D341Med (cell line): ENCODE measurements around the gene DAAM2.

Source experiments
- DNase-seq: peaks from one replicate; pipeline ENCODE4 v3.0.0; 2012; ENCODE audit warnings: low spot score

DAAM2 gene

DNA sequence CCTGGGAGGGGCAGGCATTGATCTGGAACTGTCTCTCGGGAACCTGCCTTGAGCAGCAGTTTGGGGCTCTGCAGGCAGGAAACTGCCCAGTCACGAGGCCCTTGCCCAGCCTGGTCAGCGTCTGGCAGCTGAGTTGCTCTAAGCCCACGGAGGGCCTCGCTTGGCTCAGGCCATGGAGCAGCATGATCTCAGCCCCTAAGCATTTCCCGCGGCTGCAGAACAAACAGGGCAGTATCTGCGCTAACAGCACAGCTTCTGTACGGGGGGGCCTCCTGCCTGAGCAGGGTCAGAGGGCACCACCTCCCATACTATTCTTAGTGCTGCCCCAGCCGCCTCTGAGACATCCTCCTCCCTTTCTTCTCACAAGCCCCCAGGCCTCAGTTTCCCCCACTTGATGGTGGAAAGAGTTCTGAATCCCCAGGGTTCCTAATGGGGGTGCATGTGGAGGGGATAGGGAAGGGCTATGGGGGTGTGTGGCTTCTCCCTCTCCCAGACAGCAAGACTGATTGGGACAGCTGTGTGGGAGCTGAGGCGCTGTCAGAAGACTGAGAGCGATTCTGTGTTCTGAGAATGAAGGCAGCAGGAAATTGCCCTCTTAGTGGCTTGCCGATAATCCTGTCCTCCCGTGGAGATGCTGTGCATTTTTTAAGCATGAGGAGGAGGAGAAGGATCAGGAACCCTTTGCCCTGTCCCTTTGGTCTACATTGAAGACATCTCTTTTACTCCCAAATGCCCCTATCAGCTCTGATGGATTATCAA is 95.7 kb downstream of the DAAM2 start:
- no peak for DNase-seq

DNA sequence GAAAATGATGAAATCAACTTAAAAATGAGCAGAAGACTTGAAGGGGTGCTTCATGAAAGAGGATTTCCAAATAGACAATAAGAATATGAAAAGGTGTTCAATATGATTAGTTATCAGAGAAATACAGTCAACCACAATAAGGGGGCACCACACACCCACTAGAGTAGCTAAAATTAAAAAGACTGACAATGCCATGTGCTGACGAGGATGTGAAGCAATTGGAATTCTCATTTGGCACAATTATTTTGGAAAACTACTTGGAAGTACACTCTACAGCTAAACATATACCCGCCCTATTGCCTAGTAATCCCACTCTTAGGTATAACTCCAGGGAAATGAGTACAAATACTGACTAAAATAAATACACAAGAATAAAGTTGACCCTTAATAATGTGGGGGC is 97.1 kb downstream of the DAAM2 start:
- DNase-seq: no peak

DNA sequence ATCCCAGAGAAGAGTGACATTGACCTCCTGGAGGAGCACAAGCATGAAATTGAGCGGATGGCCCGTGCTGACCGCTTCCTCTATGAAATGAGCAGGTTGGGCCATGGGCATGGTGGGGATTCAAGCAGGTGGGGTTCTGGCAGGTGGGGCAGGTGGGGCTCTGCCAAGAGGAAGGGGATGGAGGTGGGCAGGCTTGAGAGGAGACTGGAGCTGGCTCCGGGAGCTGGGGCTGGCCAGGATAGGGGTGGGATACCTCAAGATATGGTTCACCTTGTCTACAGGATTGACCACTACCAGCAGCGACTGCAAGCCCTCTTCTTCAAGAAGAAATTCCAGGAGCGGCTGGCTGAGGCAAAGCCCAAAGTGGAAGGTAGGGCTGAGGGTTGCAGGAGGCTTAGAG is 99.2 kb downstream of the DAAM2 start:
- DNase-seq: no peak

DNA sequence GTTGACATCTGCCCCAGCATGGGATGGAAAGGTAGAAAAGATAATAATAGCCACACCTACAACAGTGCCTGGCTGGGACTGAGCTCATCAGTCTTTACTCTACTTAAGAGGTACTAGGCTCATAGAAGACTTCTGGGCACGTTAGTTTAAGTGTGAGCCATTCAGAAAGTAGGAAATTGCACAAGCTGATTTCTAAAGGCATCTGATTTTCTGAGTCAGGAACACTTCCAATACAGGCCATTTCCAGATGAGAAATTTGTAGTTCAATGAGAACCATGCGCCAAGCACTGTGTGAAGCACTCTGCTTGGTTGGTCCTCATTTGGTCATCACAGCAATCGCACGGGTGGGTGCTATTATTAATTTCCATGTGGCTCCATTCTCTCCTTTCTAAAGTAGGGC is 99.8 kb downstream of the DAAM2 start:
- no peak for DNase-seq

DNA sequence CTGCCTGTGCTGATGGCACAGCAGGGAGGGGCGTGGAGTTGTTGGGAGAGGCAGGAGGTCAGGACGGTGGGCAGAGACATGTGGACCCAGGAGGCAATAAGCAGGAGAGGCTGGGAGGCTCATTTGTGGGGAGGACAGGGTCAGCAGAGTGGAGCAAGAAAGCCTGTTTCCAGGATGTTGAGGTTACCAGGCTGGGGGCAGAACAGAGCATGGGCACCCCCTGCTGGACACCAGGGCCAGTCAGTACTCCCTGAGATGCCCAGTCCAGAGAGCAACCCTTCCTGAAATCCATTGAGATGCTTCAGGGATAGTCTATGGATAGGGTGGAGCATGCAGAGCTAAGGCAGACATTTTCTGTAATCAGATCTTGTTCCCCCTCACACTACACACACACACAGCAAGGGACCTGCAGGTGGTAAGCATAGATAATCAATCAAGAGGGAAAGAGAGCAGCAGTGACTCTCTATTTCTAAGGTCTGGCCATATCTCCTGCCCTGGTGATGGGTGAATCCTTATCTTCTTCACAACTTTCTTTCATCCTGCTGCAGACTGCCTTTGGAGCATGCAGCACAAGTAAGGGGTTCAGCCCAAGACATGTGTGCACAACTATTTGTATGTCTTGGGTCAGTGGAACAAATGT is 100.4 kb downstream of the DAAM2 start:
- peak; percentile 64 for DNase-seq

DNA sequence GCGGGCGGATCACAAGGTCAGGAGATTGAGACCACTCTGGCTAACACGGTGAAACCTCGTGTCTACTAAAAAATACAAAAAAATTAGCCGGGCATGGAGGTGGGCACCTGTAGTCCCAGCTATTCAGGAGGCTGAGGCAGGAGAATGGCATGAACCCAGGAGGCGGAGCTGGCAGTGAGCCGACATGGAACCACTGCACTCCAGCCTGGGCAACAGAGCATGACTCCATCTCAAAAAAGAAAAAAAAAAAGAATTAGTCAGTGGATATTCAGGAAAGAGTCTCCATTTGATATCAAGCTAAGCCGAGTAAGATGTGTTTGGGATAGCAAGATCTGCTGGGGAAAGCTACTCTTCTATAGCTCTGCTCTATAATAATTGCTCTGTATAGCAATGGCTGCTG is 101.1 kb downstream of the DAAM2 start:
- DNase-seq: no peak

DNA sequence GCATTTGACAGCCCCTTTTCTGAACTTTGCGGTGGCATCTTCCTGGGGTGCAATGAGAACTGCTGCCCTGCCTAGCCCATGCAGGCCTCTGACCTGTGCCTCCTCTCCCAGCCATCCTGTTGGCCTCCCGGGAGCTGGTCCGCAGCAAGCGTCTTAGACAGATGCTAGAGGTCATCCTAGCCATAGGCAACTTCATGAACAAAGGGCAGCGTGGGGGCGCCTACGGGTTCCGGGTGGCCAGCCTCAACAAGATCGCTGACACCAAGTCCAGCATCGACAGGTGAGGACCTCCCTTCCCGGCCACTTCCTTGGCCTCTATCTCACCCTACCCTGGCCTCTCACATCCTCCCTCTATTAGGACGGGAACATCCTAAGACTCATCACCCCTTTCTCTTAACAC is 104.5 kb downstream of the DAAM2 start:
- no peak for DNase-seq

DNA sequence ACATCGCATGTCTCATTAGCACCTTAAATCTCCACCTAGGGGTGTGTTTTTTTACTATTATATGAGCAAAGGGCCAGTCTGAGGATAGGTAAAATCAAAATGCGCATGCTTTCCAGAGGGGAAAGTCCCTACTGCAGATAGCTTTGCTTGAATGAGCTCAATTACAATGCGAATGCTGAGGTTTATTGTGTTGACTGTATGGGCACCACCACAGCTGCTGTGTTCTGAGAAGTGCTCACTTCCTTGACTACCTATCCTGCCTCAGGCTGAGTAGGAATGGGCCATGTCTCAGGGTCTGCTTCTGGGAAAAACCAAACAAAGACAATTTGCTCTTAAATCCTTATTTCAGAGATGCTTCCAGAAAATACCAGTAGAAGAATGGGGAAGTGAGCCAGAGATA is 105.5 kb downstream of the DAAM2 start:
- no peak for DNase-seq

DNA sequence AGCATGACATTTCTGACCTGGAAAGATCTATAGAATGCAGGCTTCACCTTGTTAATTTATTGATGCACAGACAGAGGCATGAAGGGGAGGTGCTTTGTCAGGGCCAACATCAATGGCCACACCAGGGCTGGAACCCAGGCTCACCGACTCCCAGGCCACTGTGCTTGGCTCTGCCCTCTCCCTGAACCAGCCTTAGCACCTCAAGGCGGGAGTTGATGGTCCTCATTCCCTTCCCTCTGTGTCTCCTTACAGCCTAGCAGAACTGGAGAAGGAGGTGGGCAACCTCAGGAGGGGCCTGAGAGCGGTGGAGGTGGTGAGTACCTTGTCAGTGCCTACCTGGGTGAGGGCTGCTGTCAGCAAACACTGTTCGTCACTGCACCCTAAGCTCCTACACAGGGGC is 106.4 kb downstream of the DAAM2 start:
- no peak for DNase-seq

DNA sequence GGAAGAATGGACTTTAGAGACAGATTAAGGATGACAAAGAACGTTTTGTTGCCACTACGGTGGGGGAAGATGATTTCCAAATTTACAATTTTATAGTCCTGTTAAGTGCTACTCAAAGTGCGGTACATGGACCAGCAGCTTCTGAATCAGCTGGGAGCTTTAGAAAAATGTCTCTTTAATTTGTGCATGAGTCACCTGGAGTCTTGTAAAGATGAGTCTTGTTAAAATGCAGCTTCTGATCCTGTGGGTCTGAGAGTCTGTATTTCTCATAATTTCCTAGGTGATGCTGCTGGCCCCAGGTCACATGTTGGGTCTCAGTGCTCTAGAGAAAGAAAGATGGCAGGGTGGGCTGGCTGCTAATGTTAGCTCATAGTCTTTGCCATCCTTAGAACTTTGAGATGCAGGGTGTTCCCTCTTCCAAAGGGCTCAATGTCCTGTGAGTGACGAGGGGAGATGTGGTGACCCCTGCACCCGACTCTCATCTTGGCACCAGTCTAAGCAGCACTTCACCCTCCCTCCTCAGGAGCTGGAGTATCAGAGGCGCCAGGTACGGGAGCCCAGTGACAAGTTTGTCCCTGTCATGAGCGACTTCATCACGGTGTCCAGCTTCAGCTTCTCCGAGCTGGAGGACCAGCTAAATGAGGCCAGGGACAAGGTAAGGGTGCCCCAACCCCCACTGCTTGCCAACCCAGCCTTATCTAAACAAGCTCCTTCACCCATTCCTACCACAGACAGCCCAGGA is 107.5 kb downstream of the DAAM2 start:
- DNase-seq: no peak

DNA sequence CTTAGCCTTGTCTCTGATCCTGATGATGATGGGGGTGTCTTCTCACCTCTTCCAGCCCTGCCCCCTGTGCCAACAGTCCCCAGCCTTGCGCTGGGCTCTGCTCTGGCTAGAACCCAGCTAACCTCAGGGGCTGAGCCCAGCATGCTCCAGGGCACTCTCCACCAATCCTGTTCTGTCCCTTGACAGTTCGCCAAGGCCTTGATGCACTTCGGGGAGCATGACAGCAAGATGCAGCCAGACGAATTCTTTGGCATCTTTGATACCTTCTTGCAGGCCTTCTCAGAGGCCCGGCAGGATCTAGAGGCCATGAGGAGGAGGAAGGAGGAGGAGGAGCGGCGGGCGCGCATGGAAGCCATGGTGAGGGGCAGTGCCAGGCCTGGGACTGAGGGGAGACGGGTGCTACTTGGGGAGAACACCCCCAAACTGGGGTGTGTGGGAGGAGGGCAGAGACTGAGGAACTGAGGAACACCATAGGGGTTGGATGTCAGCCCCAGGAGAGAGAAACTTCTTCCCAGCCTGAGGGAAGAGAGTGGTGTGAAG is 109.0 kb downstream of the DAAM2 start:
- DNase-seq: no peak

DNA sequence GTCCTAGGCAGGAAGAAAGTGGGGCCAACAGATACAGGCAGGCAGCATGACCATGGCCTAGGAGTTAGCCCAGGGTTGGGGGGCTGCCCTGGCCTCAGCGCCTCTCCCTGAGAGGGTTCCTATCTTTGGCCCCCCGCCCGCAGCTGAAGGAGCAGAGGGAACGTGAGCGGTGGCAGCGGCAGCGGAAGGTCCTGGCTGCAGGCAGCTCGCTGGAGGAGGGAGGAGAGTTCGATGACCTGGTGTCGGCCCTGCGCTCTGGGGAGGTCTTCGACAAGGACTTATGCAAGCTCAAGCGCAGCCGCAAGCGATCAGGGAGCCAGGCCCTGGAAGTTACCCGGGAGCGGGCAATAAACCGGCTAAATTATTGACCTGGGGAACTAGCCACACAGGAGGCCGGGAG is 109.5 kb downstream of the DAAM2 start:
- no peak for DNase-seq

DNA sequence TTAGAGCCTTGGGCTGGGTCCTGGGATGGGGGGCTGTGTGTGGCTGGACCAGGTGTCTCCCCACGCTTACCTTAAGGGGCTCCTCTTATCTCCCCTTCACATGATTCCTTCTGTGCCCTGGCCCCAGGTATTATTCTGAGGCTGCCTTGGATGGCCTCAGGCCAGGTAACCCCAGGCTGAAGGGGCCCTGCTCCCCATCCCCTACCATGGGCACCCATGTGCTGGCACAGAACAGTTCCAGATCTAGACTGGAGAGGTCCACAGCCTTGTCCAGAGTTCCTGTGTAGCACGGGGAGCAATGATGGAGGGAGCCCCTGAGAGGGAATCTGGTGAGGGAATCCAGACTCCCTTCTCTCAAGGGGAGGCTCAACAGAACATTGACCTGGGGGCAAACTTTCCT is 110.0 kb downstream of the DAAM2 start:
- no peak for DNase-seq

DNA sequence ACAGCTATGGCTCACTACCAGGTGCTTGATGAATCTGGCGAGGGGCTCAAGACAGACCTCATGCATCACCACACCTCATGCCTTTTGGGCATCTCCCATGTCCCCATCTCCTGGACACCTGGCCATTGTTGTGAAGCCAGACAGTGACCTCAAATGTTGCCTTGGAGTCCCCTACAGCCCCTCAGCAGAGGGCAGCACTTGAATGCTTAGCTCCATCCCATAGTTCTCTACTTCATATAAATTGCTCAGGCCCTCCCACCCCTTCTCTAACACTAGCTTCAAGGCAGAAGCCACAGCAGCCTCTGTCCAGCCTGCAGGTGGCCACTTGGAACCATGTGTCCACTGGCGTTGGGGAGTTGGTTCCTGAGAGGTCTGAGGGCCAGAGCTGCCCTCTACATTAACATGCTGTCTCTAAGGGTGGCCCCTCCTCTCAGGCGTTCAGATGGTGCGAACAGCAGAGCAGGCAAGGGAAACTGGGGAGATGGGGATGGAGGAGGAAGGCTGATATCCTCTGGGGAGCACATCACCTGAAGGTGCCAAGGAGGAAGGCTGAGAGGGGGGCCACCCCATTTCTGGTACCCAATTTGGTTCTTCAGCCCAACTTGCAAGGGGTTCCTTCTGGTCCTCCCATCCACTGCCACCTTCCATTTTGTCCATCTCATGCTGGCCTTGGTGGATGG is 110.8 kb downstream of the DAAM2 start:
- no peak for DNase-seq

DNA sequence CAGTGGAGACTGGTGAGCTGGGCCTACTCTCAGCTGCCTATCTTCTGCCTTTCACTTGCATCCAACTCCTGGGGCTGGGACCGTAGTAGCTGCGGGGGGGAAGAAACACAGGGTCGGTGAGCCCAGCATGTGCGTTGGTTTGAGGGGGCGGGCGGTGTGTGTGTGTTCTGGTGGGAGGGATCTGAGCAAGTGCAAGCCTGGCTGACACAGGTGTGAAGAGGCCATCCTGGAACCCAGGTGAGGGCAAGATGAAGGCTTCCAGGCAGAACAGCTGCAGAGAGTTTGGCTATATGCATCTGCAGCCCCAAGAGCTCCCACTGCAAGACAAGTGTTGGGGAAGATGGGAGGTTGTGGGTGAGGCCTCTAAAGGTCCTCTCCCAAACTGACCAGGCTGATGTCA is 111.5 kb downstream of the DAAM2 start:
- no peak for DNase-seq

DNA sequence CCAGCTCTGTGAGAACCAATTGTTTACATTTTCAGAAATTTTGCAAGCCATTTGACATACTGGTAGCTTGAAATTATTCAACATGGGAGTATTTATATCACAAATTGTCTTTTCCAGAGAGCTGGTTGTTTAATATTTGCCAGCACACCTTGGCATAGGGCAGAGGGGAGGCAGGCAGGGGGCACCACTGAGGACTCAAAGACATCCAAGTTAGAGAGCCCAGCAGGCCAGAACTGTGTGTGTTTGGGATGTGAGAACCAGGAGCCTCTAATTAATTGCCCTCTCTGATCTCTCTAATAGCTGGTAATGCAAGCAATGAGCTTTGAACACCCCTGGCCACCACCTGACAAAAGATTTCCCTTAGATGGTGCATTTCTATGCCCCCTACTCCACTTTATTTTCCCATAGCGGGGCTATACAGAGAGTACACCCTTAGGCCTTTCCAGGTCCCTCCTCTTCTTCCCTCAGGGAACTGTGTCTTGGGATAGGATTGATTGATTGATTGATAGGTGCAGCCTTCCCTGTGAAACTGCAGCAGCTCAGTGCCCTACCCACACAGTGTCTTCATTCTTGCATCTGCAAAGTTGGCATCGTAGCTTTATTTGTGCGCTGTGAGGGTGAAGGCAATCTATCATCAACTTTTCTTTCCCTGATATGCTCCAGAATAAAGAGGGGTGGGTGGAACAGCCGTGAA is 112.9 kb downstream of the DAAM2 start:
- DNase-seq: no peak

DNA sequence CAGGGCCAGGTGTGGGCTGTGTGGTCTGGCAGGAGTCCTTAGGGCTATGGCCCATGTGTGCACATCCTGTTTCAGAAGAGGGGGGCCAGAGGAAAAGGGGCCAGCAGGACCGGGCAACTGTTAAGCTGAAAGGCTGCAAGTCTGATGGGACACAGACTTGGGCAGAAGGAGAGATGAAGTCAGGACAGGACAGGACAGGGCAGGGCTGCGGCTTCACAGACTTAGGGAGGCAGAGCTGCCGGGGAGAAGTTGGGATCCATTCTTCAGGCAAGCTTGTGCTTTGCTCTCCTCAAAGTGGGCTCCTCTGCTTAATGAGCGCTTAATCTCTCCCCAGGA is 113.4 kb downstream of the DAAM2 start:
- DNase-seq: no peak

DNA sequence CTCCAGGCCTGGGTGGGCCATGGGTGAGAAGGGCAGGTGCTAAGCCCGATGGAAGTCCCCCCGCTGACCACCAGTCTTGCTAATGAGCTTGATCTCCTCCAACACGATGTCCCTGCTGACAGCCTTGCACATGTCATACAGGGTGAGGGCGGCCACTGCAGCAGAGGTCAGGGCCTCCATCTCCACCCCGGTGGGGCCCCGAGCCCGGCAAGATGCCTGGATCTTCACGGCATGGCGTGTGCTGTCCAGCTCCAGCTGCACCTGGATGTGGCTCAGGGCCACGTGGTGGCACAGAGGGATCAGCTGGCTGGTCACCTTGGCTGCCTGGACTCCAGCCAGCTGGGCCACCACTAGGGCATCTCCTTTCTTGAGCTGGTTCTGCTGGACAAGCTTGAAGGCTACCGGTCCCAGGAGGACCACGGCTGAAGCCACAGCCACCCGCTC is 114.2 kb downstream of the DAAM2 start:
- no peak for DNase-seq

DNA sequence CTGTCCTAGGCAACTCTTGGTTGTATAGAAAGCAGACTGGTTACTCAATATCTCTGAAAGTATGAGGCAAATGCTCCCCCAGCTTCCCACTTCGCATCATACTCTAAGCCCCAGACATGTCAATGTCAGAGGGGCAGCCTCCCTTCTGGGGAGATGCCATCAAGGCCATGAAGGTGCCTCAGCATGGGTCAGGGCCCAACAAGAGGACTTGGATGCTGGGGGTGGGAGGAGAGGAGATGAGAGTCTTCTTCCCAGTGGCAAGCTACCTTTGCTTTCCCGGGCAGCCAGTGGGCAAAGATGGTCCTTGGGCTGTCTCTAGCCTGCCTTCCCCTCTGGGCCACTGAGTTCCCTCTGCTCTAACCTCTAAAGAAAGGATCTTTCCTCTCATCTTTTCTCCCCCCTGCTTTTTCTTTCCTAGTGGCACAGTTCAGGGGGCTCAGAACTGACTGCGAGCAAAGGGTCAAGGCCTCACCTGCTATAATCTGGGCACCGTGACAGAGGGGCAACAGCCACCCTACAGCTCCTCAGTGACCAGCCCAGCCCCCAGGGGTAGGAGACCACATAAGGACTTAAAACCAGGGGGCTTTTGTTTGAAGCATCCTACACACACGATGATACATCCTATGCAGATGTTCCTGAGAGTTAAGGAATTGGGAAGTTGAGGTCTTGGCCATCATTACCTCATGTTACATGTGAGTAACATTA is 115.8 kb downstream of the DAAM2 start:
- no peak for DNase-seq

DNA sequence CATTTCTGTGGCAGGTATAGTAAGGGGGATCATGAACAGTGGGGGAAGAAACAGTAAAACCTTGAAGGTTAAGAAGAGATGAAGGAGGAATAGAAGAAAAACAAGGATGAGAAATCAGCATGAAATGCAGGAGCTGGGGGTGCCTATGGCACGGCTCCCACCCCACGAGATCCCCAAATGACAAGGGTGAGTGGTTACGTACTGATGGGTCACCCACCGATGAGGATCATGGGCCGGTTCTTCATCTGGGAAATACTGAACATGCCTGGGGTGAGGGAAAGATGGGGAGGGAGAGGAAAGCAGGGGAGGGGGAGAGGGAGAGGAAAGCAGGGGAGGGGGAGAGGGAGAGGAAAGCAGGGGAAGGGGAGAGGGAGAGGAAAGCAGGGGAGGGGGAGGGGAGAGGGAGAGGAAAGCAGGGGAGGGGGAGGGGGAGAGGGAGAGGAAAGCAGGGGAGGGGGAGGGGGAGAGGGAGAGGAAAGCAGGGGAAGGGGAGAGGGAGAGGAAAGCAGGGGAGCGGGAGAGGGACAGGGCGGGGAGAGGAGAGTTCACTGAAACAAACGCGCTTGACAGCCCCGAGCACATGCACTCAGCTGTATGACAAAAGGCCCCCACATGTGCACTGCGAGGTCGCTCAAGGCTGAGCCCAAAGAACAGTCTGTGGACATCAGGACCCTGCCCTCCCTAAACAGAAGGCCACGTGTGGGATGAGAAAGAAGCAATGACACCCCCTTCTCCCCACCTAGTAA is 116.8 kb downstream of the DAAM2 start:
- DNase-seq: no peak

DNA sequence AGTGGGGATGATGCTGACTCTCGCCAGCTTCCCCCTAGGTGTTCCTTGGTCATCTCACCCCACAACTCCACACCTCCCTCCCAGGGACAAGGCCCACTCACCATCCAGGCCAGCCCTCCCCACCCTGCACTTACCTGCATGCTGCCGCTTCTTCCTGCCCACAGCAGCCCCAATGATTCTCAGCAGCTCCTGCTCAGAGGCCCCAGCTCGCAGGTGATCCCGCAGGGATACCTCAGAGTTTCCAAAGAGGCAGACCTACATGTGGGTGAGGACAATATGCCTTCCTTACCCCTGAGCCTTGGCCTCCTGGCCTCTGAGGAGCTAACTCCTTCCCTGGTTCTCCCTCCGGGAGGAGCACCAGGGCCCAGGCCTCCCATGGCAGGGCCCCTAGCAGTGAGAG is 117.5 kb downstream of the DAAM2 start:
- no peak for DNase-seq
